GM20431 (cell line): ENCODE data around the gene S1PR2.
"Not testable (repeated sequence)": the region's sequence is repeated elsewhere in the genome, so short reads cannot be mapped to it uniquely, and the experiment has no call there.

Source experiments
- in situ Hi-C: fragments of 300-500 bp; cut with MseI, MboI; formaldehyde crosslinking; loops from one replicate; pipeline ENCODE4 v1.15.0; 2020; ENCODE audit warnings: low sequenced_read_pairs; ENCODE audit not compliant: unreplicated experiment

S1PR2 gene

GRCh38 chr19:10255358-10255757 lies 24.2 kb upstream of the S1PR2 start:
- in situ Hi-C loops: no loop called here

- in situ Hi-C loops: no loop called here
These were observed 23.1 kb upstream of the S1PR2 start for GRCh38 chr19:10254244-10254643.

DNA sequence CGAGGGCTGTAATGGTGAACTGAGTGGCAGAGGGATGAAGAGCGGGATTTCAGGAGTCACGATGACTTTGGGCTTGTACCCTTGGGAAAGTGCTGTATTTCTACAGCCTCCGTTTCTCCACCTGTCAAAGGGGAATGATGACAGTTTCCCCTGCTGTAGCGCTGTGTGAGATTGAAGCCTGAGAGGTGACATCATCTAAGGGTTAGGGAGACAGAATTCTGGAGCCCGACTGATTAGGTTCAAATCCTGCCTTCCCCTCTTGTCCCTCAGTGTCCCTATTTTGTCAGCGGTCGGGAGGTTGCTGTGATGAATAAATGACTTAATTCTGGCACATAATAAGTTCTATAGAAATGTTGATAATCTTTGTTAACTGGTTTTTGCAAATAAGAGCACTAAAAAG lies 21.6 kb upstream of the S1PR2 start:
- in situ Hi-C loops: no loop called here

GRCh38 chr19:10251792-10252694 lies 20.9 kb upstream of the S1PR2 start, which contains the start of gene MRPL4:
Gene MRPL4, plus strand, starts transcription at chr19:10252214. Its CDS starts 40 bp downstream, at chr19:10252254.
- in situ Hi-C loops: no loop called here

DNA sequence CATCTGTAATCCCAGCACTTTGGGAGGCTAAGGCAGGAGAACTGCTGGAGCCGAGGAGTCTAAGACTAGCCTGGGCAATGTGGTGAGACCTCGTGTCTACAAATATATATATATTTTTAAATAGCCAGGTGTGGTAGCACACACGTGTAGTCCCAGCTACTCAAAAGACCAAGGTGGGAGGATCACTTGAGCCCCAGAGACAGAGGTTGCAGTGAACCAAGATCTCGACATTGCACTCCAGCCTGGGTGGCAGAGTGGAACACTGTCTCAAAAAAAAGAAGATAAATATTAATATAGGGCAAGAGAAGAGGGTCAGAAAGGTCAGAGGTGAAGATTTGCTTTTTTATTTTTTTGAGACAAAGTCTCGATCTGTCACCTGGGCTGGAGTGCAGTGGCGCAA lies 15.4 kb upstream of the S1PR2 start:
- in situ Hi-C loops: no loop called here

GRCh38 chr19:10245189-10245939 lies 14.2 kb upstream of the S1PR2 start:
- in situ Hi-C loops: no loop called here

DNA sequence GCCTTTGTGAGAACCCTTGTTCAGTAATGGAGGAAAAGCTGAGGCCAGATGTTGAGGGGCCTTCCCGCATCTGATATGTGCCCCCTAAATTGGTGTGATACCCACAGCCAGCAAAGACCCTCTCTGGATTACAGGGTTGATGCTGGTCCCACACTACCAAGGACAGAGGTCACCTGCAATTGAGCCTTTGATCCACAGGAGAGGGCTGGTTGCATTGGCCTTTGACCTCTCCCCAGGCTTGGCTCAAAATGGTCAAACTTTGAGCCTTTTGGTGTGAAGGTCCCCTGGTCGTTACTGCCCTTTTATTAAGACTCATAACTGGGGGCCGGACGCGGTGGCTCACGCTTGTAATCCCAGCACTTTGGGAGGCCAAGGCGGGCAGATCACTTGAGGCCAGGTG lies 12.5 kb upstream of the S1PR2 start:
- in situ Hi-C loops: no loop called here

DNA sequence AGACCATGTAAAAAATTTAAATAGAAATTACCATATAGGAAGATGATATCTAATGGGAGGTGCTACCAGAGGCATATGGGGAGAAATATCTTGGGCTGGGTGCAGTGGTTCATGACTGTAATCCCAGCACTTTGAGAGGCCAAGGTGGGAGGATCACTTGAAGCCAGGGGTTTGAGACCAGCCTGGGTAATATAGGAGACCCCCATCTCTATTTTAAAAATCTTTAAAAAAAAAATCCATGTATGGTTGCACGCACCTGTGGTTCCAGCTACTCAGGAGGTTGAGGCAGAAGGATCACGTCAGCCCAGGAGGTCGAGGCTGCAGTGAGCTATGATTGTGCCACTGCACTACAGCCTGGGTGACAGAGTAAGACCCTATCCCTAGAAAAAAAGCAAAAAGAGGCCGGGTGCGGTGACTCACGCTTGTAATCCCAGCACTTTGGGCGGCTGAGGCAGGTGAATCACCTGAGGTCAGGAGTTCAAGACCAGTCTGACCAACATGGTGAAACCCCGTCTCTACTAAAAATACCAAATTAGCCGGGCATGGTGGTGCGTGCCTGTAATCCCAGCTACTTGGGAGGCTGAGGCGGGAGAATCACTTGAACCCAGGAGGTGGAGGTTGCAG lies 10.8 kb upstream of the S1PR2 start:
- in situ Hi-C loops: not testable (repeated sequence)

DNA sequence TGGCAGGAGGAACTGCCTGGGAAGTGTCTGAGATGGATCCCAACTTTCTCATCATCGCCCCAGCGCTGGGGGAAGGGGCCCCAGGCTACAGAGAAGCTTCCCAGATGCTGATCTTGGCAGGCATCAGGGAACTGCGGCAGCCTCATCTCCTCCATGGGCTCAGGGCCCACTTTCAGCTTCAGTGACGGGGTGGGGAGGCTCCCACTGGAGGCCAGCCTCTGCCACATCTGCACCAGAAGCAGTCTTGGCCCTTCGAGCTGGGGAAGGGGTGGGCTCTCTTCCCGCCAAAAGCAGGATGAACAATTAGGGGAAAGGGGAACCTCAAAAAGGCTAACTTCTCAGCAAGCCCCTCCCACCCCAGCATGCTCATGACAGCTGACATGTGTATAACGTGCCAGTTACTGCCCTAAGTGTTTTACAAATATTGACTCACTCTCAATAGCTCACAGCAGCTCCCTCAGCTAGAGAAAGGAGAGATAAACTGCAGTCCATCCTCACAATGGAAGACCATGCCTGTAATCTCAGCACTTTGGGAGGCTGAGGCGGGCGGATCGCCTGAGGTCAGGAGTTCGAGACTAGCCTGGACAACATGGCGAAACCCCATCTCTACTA lies 7.1 kb upstream of the S1PR2 start:
- in situ Hi-C loops: no loop called here

GRCh38 chr19:10237702-10238101 lies 6.6 kb upstream of the S1PR2 start:
- in situ Hi-C loops: no loop called here

DNA sequence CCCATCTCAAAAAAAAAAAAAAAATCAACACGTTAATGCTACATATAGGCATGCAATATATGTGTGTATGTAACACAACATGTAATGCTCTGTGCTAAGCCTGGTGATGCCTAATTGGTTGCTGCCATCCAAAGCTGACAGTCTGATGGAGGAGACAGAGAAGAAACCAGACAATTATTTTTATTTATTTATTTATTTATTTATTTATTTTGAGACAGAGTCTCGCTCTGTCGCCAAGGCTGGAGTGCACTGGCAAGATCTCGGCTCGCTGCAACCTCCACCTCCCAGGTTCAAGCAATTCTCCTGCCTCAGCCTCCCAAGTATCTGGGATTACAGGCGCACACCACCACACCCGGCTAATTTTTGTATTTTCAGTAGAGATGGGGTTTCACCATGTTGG lies 4.3 kb upstream of the S1PR2 start:
- in situ Hi-C loops: not testable (repeated sequence)

DNA sequence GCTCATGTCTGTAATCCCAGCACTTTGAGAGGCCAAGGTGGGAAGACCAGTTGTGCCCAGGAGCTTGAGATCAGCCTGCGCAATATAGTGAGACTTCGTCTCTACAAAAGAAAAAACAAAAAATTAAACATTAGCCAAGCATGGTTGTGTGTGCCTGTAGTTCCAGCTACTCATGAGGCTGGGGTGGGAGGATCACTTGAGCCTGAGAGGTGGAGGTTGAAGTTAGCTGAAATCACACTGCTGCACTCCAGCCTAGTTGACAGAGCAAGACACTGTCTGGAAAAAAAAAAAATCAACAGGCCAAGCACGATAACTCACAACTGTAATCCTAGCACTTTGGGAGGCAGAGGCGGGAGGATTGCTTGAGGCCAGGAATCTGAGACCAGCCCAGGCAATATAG lies 3.9 kb upstream of the S1PR2 start:
- in situ Hi-C loops: no loop called here

DNA sequence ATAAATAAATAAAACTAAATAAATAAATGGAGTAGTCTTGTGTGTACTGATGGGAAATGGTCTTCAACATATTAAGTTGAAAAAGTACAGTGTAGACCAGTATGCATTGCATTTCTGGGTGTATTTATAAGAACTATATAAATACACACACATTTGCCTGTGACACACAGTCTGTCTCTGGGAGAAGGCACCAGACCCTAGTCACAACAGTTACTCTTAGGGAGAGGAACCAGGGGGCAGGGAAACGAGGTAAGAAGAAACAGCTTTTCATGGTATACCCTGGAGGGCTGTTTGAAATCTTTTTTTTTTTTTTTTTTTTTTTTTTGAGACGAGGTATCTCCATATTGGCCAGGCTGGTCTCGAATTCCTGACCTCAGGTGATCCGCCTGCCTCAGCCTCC lies 2.8 kb upstream of the S1PR2 start:
- in situ Hi-C loops: no loop called here

- in situ Hi-C loops: no loop called here
These were observed 589 bp upstream of the S1PR2 start for GRCh38 chr19:10231612-10232228.

- in situ Hi-C loops: no loop called here
These were observed 814 bp downstream of the S1PR2 start for GRCh38 chr19:10230173-10230860.

DNA sequence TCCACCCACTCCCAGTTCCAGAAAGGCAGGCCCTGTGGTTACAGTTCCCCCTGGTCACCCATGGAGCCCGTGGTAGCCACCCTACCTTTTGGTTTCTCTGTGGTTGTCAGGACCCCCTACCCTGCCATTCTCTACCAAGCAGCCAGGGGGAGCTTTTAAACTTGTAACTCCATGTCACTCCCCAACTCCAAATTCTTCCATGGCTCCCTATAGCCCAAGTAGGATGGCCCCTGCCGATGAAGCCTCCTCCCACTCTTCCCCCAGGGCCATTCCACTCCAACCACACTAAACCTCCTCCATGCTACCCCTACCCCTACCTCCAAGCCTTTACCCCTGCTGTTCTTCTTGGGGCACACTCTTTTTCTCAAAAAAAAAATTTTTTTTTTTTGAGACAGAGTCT lies 2.2 kb downstream of the S1PR2 start:
- in situ Hi-C loops: no loop called here

DNA sequence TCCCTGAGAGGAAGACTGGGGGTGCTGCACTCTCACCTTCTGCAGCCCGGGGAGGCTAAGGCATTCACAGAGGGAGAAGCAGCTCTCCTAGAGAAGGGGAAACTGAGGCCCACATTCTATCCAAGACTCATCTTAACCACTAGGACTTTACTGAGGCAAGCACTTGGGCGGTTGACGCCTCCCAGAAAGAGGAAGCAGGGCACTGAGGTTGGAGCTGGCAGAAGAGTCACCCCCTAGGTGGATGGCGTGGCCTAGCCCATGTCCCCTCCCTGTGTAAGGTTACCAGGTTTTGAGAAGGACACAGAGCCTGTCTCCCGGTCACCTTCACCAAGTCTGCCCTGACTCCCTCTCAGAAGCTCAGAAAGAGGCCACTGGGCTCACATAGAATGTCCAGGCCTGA lies 2.7 kb downstream of the S1PR2 start:
- in situ Hi-C loops: no loop called here

- in situ Hi-C loops: no loop called here
These were observed 3.8 kb downstream of the S1PR2 start for GRCh38 chr19:10227026-10227971.
